Erythroblast (primary cell): ENCODE results near the gene RPL11.

ENCODE experiments used
- GATA1 ChIP-seq: IDR thresholded peaks from 2 replicates; pipeline ENCODE4 v1.6.1; 2011; ENCODE audit warnings: low read depth, mild to moderate bottlenecking, control low read depth, low read length, moderate library complexity
- POLR2A ChIP-seq: IDR thresholded peaks from 2 replicates; pipeline ENCODE4 v1.6.1; 2011; ENCODE audit warnings: mild to moderate bottlenecking, low read length

DNA sequence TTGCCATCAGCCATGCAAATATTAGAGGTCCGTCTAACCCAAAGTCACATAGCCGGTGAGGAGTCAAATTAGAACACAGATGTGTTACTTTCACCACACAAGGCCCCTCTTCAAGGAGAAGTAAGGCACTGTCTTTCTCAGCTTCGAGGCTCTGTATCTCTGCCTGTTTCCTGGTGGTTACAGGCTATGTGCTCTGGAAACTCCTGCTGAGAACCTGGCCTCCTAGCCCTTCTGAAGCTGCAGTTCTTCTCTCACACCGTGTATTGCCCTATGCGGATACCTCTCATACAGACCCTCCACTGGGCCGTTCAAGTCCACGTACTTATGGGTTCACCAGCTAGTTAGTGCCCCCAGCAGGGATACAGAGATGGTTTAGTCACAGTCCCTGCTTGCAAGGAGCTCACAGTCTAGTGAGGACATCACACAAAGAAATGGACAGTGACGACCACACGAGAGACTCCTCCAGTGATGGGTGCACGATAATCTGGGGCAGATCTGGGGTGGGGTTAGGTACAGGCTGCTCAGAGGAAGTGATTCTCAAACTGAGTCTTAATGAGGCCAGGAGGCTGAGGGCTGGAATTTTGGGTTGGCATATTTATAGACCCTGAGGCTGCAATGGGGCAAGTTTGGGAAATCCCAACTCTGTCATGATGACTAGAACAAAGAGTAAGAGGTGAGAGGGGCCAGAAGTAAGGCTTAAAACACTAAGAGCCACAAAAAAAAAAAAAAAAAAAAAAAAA is 28.8 kb downstream of the RPL11 start:
- TF ChIP-seq POLR2A (no peak), GATA1 (no peak)
